ENCODE results near the gene GKN1. TPM values are rescaled to one million over a fixed set of nuclear protein-coding genes. Genes with fewer than 3 reads are reported as not detected.

GKN1 gene
- total RNA-seq, 1 donor from 2014 or later: not detected

Other genes starting within 250 kb of the GKN1 start
- gene ARHGAP25, start 239.8 kb upstream of the GKN1 start, total RNA-seq: 8.9 and 10.1 TPM in 2 replicates
- gene BMP10, start 103.2 kb upstream of the GKN1 start, total RNA-seq: not detected in 2 replicates
- gene GKN2, start 21.7 kb upstream of the GKN1 start, total RNA-seq: not detected in 2 replicates
- gene ANTXR1, start 38.5 kb downstream of the GKN1 start, total RNA-seq: 0.20 and 0.65 TPM in 2 replicates